ENCODE data around the gene AP2A1.

GRCh38 chr19:49761625-49762311 lies 5.0 kb upstream of the AP2A1 start:
- TF ChIP-seq, protein P1, sequence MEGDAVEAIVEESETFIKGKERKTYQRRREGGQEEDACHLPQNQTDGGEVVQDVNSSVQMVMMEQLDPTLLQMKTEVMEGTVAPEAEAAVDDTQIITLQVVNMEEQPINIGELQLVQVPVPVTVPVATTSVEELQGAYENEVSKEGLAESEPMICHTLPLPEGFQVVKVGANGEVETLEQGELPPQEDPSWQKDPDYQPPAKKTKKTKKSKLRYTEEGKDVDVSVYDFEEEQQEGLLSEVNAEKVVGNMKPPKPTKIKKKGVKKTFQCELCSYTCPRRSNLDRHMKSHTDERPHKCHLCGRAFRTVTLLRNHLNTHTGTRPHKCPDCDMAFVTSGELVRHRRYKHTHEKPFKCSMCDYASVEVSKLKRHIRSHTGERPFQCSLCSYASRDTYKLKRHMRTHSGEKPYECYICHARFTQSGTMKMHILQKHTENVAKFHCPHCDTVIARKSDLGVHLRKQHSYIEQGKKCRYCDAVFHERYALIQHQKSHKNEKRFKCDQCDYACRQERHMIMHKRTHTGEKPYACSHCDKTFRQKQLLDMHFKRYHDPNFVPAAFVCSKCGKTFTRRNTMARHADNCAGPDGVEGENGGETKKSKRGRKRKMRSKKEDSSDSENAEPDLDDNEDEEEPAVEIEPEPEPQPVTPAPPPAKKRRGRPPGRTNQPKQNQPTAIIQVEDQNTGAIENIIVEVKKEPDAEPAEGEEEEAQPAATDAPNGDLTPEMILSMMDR (CRISPR knock-in tag; IDR thresholded peaks at IDR 0.05), result peak; percentile 52
- no peak for TF ChIP-seq PCBP2 (optimal IDR thresholded peaks at IDR 0.05; ENCODE audit: low read depth, low read length, poor library complexity, severe bottlenecking)
- TF ChIP-seq FOSL1 (CRISPR knock-in tag; IDR thresholded peaks at IDR 0.05; ENCODE audit: borderline replicate concordance), result no peak
